PFSK-1 (cell line): Measurements from ENCODE around the gene KCNJ6.

Experiments
- FOXP2 ChIP-seq: optimal IDR thresholded peaks from 2 replicates; pipeline ENCODE3; 2011; ENCODE audit warnings: borderline replicate concordance, control low read depth, inconsistent platforms; ENCODE audit not compliant: insufficient read depth; ENCODE audit errors: extremely low read length, extremely low read depth
- POLR2AphosphoS5 ChIP-seq: IDR thresholded peaks from 2 replicates; pipeline ENCODE4 v1.6.1; 2012; ENCODE audit warnings: low read depth, mild to moderate bottlenecking, control low read depth, low read length, moderate library complexity
- REST ChIP-seq, 2 experiments: IDR thresholded peaks; 2 replicates each; pipeline versions ENCODE4 v1.6.1 to v1.8.0; 2011 to 2012; ENCODE audit warnings: low read depth in 2 of 2, low read length in 2 of 2, control low read depth in 1 of 2, inconsistent platforms in 1 of 2, mild to moderate bottlenecking in 1 of 2, moderate library complexity in 1 of 2; ENCODE audit not compliant: insufficient read depth in 1 of 2
- SIN3A ChIP-seq: IDR thresholded peaks from 2 replicates; pipeline ENCODE4 v1.6.1; 2012; ENCODE audit warnings: mild to moderate bottlenecking, low read length, moderate library complexity, borderline replicate concordance; ENCODE audit not compliant: insufficient read depth
- TAF1 ChIP-seq: IDR thresholded peaks from 2 replicates; pipeline ENCODE4 v1.6.1; 2012; ENCODE audit warnings: low read length, control low read depth, borderline replicate concordance; ENCODE audit not compliant: insufficient read depth

Gene KCNJ6

DNA sequence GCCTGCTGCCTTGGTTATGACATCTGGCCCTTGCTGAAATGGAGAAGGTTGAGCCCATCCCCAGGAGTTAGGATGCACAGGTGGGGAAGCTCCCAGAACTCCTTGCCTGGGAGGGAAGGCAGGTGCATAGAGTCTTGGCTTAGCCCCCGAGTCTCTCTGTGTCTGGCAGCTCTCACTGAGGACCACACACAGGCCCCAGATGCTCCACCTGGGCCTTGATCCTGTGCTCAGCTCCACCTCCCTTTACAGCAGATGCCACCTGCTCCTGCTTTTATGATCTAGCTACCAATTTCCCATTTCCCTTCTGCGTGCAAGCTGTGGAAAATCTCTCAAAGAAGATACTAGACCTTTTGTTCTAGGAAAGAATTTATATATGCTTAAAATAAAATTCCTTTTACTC is 28.8 kb upstream of the KCNJ6 start:
- TF ChIP-seq POLR2AphosphoS5 (no peak), REST (IDR thresholded peaks at IDR 0.05; ENCODE audit: insufficient read depth in 1 of 2, low read depth in 2 of 2, low read length in 2 of 2) (no peak), TAF1 (no peak)

DNA sequence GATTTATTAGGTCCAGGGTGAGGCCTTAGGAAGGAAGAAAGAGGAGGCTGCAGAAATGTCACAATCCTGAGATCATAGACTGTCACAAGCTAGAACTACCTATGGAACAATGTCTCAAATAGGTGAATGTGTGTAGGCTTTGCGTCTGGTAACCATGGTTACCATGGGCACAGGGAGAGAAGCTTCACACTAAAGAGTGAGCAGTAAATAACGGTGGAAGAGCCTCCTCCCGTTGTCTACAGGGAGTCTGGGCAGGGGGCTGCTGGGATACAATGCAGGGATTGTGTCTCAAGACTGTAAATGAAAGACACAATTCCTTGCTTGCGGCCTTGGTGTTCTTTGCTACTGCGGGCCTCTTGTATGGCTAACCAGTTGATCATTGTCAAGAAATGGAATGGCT is 28.2 kb upstream of the KCNJ6 start:
- TF ChIP-seq FOXP2, result no peak
- TF ChIP-seq SIN3A, result no peak
- TF ChIP-seq REST (IDR thresholded peaks at IDR 0.05; ENCODE audit: insufficient read depth in 1 of 2, low read depth in 2 of 2, low read length in 2 of 2), result no peak

DNA sequence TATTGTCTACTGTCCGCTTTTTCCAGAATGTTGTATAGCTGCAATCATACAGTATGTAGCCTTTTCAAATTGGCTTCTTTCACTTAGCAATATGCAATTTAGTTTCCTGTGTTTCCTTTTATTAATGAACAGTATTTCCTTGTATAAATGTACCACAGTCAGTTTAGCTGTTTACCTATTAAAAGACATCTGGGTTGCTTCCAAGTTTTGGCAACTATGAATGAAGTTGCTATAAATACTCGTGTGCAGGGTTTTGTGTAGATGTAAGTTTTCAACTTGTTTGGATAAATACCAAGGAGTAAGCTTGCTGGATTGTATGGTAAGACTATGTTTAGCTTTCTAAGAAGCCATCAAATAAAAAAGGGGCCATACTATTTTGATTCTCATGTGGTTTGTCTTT is 24.4 kb upstream of the KCNJ6 start:
- TF ChIP-seq SIN3A (no peak), TAF1 (no peak), POLR2AphosphoS5 (no peak), FOXP2 (no peak), REST (IDR thresholded peaks at IDR 0.05; ENCODE audit: insufficient read depth in 1 of 2, low read depth in 2 of 2, low read length in 2 of 2) (no peak)

DNA sequence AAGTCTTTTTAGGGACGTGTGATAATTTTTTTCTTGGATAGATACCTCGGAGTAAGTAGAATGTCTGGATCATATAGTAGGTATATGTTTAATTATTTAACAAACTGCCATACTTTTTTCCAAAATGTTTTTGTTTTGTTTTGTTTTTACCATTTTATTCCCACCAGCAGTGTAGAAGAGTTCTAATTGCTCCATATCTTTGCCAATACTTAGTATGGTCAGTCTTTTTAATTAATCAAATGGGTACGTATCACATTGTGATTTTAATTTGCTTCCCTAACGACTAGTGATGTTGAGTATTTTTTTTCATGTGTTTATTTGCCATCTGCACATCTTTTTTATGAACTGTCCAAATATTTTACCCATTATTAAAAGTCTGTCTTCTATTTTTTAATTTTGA is 23.6 kb upstream of the KCNJ6 start:
- TF ChIP-seq FOXP2 (no peak), TAF1 (no peak), SIN3A (no peak), POLR2AphosphoS5 (no peak), REST (IDR thresholded peaks at IDR 0.05; ENCODE audit: insufficient read depth in 1 of 2, low read depth in 2 of 2, low read length in 2 of 2) (no peak)

DNA sequence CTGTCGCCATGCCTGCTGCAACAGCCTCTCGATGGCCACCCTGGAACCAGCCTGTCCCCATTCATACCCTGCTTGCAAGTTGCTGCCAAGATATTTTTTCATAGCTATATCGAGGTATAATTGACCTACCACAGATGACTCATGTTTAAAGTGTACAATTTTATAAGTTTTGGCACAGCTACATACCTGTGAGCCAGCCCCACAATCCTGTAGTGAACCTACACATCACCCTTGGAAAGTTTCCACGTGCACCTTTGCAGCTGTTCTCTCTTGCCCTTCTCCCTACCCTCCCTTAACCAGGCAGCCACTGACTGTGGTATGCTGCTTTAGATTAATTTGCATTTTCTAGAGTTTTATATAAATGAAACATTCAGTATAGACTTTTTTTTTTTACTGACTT is 23.0 kb upstream of the KCNJ6 start:
- TF ChIP-seq POLR2AphosphoS5 (no peak), SIN3A (no peak), TAF1 (no peak), REST (IDR thresholded peaks at IDR 0.05; ENCODE audit: insufficient read depth in 1 of 2, low read depth in 2 of 2, low read length in 2 of 2) (no peak), FOXP2 (no peak)
